IMR-90 (cell line): Measurements from ENCODE around the gene TMEM129. TPM values are rescaled to one million over a fixed set of nuclear protein-coding genes. Genes with fewer than 3 reads are reported as not detected.

Experiments
- ATAC-seq: fragments of 200-7000 bp; cut with Tn5 transposase; 2 replicates; pipeline ENCODE4 v1.9.1; 2020; ENCODE audit warnings: low read depth, mild to moderate bottlenecking, moderate library complexity
- BruUV-seq: library from RNA; stranded (reverse); fragments of 400-500 nt; replicated peaks from 2 replicates; lab custom pipeline; 2021; lab: Mats Ljungman, UMichigan
- CTCF ChIA-PET: fragments of 300-600 bp; formaldehyde crosslinking; extraction: SDS; loops from one replicate; lab custom pipeline; 2021; ENCODE audit warnings: antibody characterized with exemption; lab: Yijun Ruan, JAX
- POLR2A ChIA-PET: fragments of 300-600 bp; sonication (Branson Sonifier 250); formaldehyde crosslinking; loops from one replicate; lab custom pipeline; 2022; ENCODE audit warnings: antibody characterized with exemption; ENCODE audit not compliant: unreplicated experiment; lab: Charles Lee
- DNase-seq: peaks from one replicate; pipeline ENCODE4 v3.0.0; 2013
- H2AFZ ChIP-seq: replicated peaks from 2 replicates; pipeline ENCODE3; 2013; ENCODE audit warnings: low read length, mild to moderate bottlenecking; ENCODE audit not compliant: poor library complexity
- H2AK5ac ChIP-seq: 2 replicates; pipeline ENCODE4 v1.6.1; 2013; ENCODE audit warnings: low read depth, low read length, inconsistent platforms
- H2AK9ac ChIP-seq: replicated peaks from 2 replicates; pipeline ENCODE3; 2013; ENCODE audit warnings: mild to moderate bottlenecking, low read depth, low read length, moderate library complexity; ENCODE audit not compliant: poor library complexity
- H2BK120ac ChIP-seq: 2 replicates; pipeline ENCODE4 v1.6.1; 2013; ENCODE audit warnings: low read depth, low read length, inconsistent platforms
- H2BK15ac ChIP-seq: 3 replicates; pipeline ENCODE4 v1.6.1; 2013; ENCODE audit warnings: low read depth, low read length, inconsistent platforms
- H2BK20ac ChIP-seq: 2 replicates; pipeline ENCODE4 v1.6.1; 2013; ENCODE audit warnings: low read depth, mild to moderate bottlenecking, inconsistent platforms, low read length, moderate library complexity
- H2BK5ac ChIP-seq: 2 replicates; pipeline ENCODE4 v1.6.1; 2013; ENCODE audit warnings: mild to moderate bottlenecking, low read depth, low read length, inconsistent platforms; ENCODE audit not compliant: poor library complexity, severe bottlenecking
- H3K14ac ChIP-seq: replicated peaks from 2 replicates; pipeline ENCODE4 v1.6.1; 2013; ENCODE audit warnings: low read depth, low read length, inconsistent platforms
- H3K18ac ChIP-seq: 2 replicates; pipeline ENCODE4 v1.6.1; 2013; ENCODE audit warnings: low read depth, low read length, control low read depth
- H3K23ac ChIP-seq: 2 replicates; pipeline ENCODE4 v1.6.1; 2013; ENCODE audit warnings: low read depth, low read length, inconsistent platforms
- H3K27ac ChIP-seq: 2 replicates; pipeline ENCODE4 v1.5.1; 2013; ENCODE audit warnings: mild to moderate bottlenecking, control low read depth, low read length; ENCODE audit not compliant: insufficient read depth
- H3K27me3 ChIP-seq: 2 replicates; pipeline ENCODE4 v1.6.1; 2013; ENCODE audit warnings: low read length; ENCODE audit not compliant: control insufficient read depth, insufficient read depth
- H3K36me3 ChIP-seq: 2 replicates; pipeline ENCODE4 v1.6.1; 2013; ENCODE audit warnings: low read length, mixed read lengths; ENCODE audit not compliant: control insufficient read depth, insufficient read depth
- H3K4ac ChIP-seq: 2 replicates; pipeline ENCODE4 v1.6.1; 2013; ENCODE audit warnings: low read depth, low read length, inconsistent platforms
- H3K4me1 ChIP-seq: 2 replicates; pipeline ENCODE4 v1.6.1; 2013; ENCODE audit warnings: low read length, mixed read lengths; ENCODE audit not compliant: control insufficient read depth, insufficient read depth
- H3K4me2 ChIP-seq: 2 replicates; pipeline ENCODE4 v1.6.1; 2013; ENCODE audit warnings: low read depth, mild to moderate bottlenecking, control low read depth, low read length, moderate library complexity
- H3K4me3 ChIP-seq: 2 replicates; pipeline ENCODE4 v1.5.1; 2013; ENCODE audit warnings: low read depth, mild to moderate bottlenecking, control low read depth, low read length, moderate library complexity; ENCODE audit not compliant: insufficient read depth
- H3K56ac ChIP-seq: 2 replicates; pipeline ENCODE4 v1.6.1; 2013; ENCODE audit warnings: low read length, inconsistent platforms; ENCODE audit not compliant: insufficient read depth; ENCODE audit errors: extremely low read depth
- H3K79me1 ChIP-seq, 2 experiments: 2 replicates each; pipeline ENCODE4 v1.6.1; 2013; ENCODE audit warnings: low read length in 2 of 2, inconsistent platforms in 1 of 2, low read depth in 1 of 2
- H3K9ac ChIP-seq: 2 replicates; pipeline ENCODE4 v1.6.1; 2013; ENCODE audit warnings: low read depth, low read length, control low read depth
- H3K9me1 ChIP-seq: 2 replicates; pipeline ENCODE4 v1.6.1; 2013; ENCODE audit warnings: low read length, inconsistent platforms; ENCODE audit not compliant: insufficient read depth
- H3K9me3 ChIP-seq: 2 replicates; pipeline ENCODE4 v1.6.1; 2013; ENCODE audit warnings: low read length; ENCODE audit not compliant: control insufficient read depth, insufficient read depth
- H4K20me1 ChIP-seq: 2 replicates; pipeline ENCODE4 v1.6.1; 2013; ENCODE audit warnings: low read length, inconsistent platforms; ENCODE audit not compliant: insufficient read depth
- H4K5ac ChIP-seq: 2 replicates; pipeline ENCODE4 v1.6.1; 2013; ENCODE audit warnings: mild to moderate bottlenecking, low read depth, low read length, control low read depth
- H4K8ac ChIP-seq, 2 experiments: 2 replicates each; pipeline ENCODE4 v1.6.1; 2013; ENCODE audit warnings: low read depth in 2 of 2, low read length in 2 of 2, control low read depth in 1 of 2, inconsistent platforms in 1 of 2
- H4K91ac ChIP-seq: 2 replicates; pipeline ENCODE4 v1.6.1; 2013; ENCODE audit warnings: low read depth, low read length, inconsistent platforms; ENCODE audit not compliant: insufficient read depth
- BHLHE40 ChIP-seq: fragments of 150-350 bp; IDR thresholded peaks from 2 replicates; pipeline ENCODE4 v1.6.1; 2016; ENCODE audit warnings: mild to moderate bottlenecking, low read depth, low read length
- CEBPB ChIP-seq: IDR thresholded peaks from 2 replicates; pipeline ENCODE4 v1.6.1; 2012; ENCODE audit warnings: low read depth, low read length, improper control_type of control experiment
- CTCF ChIP-seq: conservative IDR thresholded peaks from 2 replicates; pipeline ENCODE4 v1.5.1; 2012; ENCODE audit warnings: mild to moderate bottlenecking, low read depth, low read length, improper control_type of control experiment
- ELK1 ChIP-seq: fragments of 150-350 bp; IDR thresholded peaks from 2 replicates; pipeline ENCODE4 v1.6.1; 2016; ENCODE audit warnings: low read depth, mild to moderate bottlenecking, low read length, moderate library complexity, borderline replicate concordance
- MAZ ChIP-seq: IDR thresholded peaks from 2 replicates; pipeline ENCODE4 v1.6.1; 2012; ENCODE audit warnings: low read depth, mild to moderate bottlenecking, low read length, improper control_type of control experiment, moderate library complexity, borderline replicate concordance
- MXI1 ChIP-seq: IDR thresholded peaks from 2 replicates; pipeline ENCODE4 v1.6.1; 2012; ENCODE audit warnings: low read depth, mild to moderate bottlenecking, low read length, moderate library complexity, borderline replicate concordance
- NFE2L2 ChIP-seq: fragments of 150-350 bp; IDR thresholded peaks from 2 replicates; pipeline ENCODE4 v1.6.1; 2016; ENCODE audit warnings: low read depth, mild to moderate bottlenecking, low read length
- RAD21 ChIP-seq: IDR thresholded peaks from 2 replicates; pipeline ENCODE4 v1.6.1; 2012; ENCODE audit warnings: low read length, improper control_type of control experiment
- RCOR1 ChIP-seq: IDR thresholded peaks from 2 replicates; pipeline ENCODE4 v1.6.1; 2012; ENCODE audit warnings: mild to moderate bottlenecking, low read length, improper control_type of control experiment; ENCODE audit not compliant: insufficient replicate concordance
- RFX5 ChIP-seq: IDR thresholded peaks from 2 replicates; pipeline ENCODE4 v1.8.0; 2012; ENCODE audit warnings: low read depth, mild to moderate bottlenecking, low read length, moderate library complexity
- USF2 ChIP-seq: fragments of 150-350 bp; IDR thresholded peaks from 2 replicates; pipeline ENCODE4 v1.6.1; 2017; ENCODE audit warnings: mild to moderate bottlenecking, antibody characterized with exemption, low read length, low read depth
- WGBS, 2 experiments: methylation state at CpG; one replicate each; pipeline versions ENCODE4 v1.1.5 to v1.1.7; 2013; ENCODE audit warnings: missing lambda C conversion rate in 2 of 2; ENCODE audit not compliant: insufficient read length in 1 of 2; ENCODE audit errors: extremely low coverage in 2 of 2; 5-methylcytosine and 5-hydroxymethylcytosine counted together
- dilution Hi-C: fragments of 300-500 bp; cut with HindIII; formaldehyde crosslinking; loops from one replicate; pipeline ENCODE4 v1.14.3; 2018; ENCODE audit warnings: low sequenced_read_pairs; ENCODE audit not compliant: unreplicated experiment
- in situ Hi-C: fragments of 300-500 bp; cut with MboI; formaldehyde crosslinking; loops from 3 replicates; pipeline ENCODE4 v1.14.3; 2019; ENCODE audit warnings: low sequenced_read_pairs, inconsistent platforms, mixed read lengths
- intact Hi-C: fragments of 100-400 bp; cut with micrococcal nuclease; formaldehyde crosslinking; loops from 2 replicates; pipeline ENCODE4 v1.10.0; 2022
- polyA plus RNA-seq, 3 experiments: library from polyadenylated mRNA; depleted of rRNA; stranded (reverse); fragments of >200 nt; gene quantifications; 2 replicates each; pipeline ENCODE4 v1.2.3, GENCODE V29; 2012; ENCODE audit warnings: low replicate concordance in 1 of 3
- total RNA-seq: library from RNA; depleted of rRNA; stranded (reverse); fragments of >200 nt; gene quantifications from 2 replicates; pipeline ENCODE4 v1.2.3, GENCODE V29; 2012

TMEM129 gene
- total and polyA plus RNA-seq, 2 of the 4 experiments (the other 2 are of a cell fraction): 6.6 to 26.6 TPM

GRCh38 chr4:1667273-1667672, 53.9 kb downstream of the TMEM129 start:
- no peaks in the 10 kb centered on the region for H3K4me1 ChIP-seq
- H3K79me1 ChIP-seq: no peaks in the 10 kb centered on the region
- no peak overlapping the region for H2BK15ac ChIP-seq
- H3K56ac ChIP-seq: no peak overlapping the region
- ATAC-seq (no peak), DNase-seq (no peak)
- intact Hi-C loops: no loop called here
- no peaks in the 10 kb centered on the region for H3K36me3 ChIP-seq
- CTCF ChIA-PET: interaction anchor here (0.6 kb wide), 1 partner anchor 26 kb away, joined by 3 read pairs; no protein-coding TSS in a partner anchor
- dilution Hi-C loops: no loop called here
- TF ChIP-seq ELK1: no peak
- TF ChIP-seq CEBPB: no peak
- no peak for TF ChIP-seq USF2
- TF ChIP-seq RCOR1: no peak
- TF ChIP-seq CTCF: no peak
- no peak for TF ChIP-seq MAZ
- no peak for TF ChIP-seq NFE2L2
- no peak for TF ChIP-seq RAD21
- TF ChIP-seq MXI1: no peak
- no peak for TF ChIP-seq RFX5
- TF ChIP-seq BHLHE40: no peak
- no peak overlapping the region for H3K14ac ChIP-seq
- H3K27ac ChIP-seq: no peak overlapping the region
- H3K4ac ChIP-seq: no peak overlapping the region
- 93% methylated on average over 13 of the region's 15 CpGs; no CpG with 5 or more reads in 1 of the 2 experiments for WGBS, 2 experiments
- POLR2A ChIA-PET: interaction anchor here (0.6 kb wide), 1 partner anchor 26 kb away, joined by 4 read pairs; no protein-coding TSS in a partner anchor
- H3K9me1 ChIP-seq: no peaks in the 10 kb centered on the region; the same call in 1 of the 2 replicates
- no peak overlapping the region for H4K5ac ChIP-seq
- no peak overlapping the region for H2AK9ac ChIP-seq
- H3K27me3 ChIP-seq: no peaks in the 10 kb centered on the region
- H4K8ac ChIP-seq: no peak overlapping the region
- H3K4me2 ChIP-seq: no peak overlapping the region
- H3K9me3 ChIP-seq: no peaks in the 10 kb centered on the region
- H2AFZ ChIP-seq: no peak overlapping the region
- no peak overlapping the region for H2BK5ac ChIP-seq
- in situ Hi-C loops: no loop called here
- no peak overlapping the region for H3K18ac ChIP-seq
- no peak overlapping the region for H4K91ac ChIP-seq
- no peak overlapping the region for H2BK120ac ChIP-seq
- H3K4me3 ChIP-seq: no peak overlapping the region
- no peak overlapping the region for H3K9ac ChIP-seq
- no peak overlapping the region for H2AK5ac ChIP-seq
- BruUV-seq: no TSS peak
- H2BK20ac ChIP-seq: no peak overlapping the region
- H3K23ac ChIP-seq: no peak overlapping the region
- no peaks in the 10 kb centered on the region for H4K20me1 ChIP-seq
